Stimulated activated CD4-positive, alpha-beta T cell treated with anti-CD3 and anti-CD28 coated beads, TNF-alpha, amount 100 ng/mL, for 1 hour (primary cell): ENCODE data around the gene TICAM2.

Experiments used
- DNase-seq, 3 donors: peaks; one replicate each; pipeline ENCODE4 v3.0.0-alpha.2; 2020; ENCODE audit warnings: low read depth in 3 of 3, low spot score in 1 of 3

The TICAM2 gene

DNA sequence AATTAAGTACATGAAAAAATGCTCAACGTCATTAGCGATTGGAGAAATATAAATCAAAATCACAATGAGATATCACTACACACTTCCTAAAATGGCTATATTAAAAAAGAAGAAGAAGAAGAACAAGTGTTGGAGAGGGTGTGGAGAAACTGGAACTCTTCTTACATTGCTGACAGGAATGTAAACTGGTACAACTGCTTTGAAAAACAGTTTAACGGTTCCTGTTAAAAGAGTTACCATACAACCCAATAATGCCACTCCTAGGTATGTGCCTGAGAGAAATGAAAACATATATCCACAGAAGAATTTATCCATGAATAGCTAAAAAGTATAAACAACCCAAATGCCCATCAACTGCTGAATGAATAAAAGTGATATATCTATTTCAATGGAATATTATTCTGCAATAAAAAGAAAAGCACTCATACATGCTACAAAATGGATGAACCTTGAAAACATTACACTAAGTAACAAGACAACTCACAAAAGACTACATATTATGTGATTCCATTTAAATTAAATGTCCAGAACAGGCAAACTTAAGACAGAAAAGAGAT is 66.7 kb downstream of the TICAM2 start:
- DNase-seq, result no peak

DNA sequence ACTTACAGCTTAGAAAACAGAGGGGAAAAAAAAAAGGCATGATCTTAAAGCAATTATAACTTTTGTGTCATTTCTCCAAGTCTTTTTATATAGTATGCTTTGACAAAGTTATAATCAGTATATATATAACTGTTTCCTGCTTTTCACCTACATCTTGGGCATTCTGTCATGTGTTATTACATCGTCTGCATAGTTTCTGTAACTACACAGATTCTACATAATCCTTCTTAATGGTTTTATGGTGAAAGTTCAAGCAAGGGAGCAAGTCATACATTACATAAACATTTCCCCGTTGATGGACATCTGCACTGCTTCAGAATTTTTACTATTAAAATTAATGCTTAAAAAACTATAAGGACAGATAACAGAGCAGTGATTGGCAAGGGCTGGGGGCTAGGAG is 69.8 kb downstream of the TICAM2 start:
- DNase-seq, result no peak

DNA sequence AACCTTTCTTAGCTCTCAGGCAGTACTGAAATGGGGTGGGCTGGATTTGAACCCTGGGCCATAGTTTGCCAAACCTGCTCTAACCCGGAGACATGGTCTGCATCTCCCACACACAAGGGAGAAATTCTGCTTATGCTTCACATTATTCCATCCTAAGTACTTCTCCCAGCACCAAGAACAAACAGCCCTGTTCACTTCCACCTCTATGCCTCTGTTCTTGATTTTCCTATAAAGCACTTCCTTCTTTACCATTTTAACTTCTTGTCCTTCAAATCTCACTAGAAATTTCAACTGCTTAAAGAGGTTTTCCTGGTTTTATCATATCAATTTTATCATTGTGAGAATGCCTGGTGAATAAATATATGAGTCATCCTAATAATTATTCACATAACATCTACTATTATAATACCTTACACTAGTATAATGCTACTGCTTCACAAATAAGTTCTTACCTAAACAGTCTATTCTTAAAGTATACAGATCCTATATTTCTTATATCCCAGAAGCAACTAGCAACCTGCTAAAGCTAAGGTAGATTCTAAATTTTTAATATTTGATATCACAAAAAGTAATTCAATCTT is 70.4 kb downstream of the TICAM2 start:
- no peak for DNase-seq

DNA sequence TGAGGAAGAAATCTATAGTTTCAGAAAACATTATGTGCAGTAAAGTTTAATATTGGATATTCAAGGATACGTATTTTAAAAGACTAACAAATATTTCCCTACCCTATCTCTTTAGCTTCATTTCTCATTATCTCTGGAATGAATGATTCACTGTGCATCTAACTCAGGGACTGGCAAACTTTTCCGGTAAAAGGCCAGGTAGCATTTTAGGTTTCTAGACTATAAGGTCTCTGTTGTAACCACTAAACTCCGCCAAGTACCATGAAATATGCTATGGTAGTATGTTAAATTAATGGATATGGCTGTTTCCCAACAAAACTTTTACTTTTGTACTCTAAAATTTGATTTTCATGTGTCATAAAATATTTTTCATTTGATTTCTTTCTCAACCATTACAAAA is 70.9 kb downstream of the TICAM2 start:
- no peak for DNase-seq

DNA sequence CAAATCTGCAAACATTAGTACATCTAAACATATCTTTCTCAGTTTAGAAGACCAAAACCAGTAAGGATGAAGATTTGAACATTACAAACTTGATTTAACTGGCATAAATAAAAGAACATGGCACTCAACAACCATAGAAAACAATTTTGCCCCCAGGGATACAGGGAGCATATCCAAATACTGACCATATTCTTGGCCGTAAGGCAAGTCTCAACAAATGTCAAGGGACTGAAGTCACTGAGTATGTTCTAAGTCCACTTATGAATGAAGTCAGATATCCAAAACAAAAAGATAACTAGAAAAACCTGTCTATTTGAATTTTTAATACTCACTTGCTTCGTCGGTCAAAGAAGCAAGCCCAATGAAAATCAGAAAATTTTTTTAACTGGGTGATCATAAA is 71.9 kb downstream of the TICAM2 start:
- no peak for DNase-seq
